ENCODE data around the gene TRIO.

GRCh38 chr5:14509556-14509955 is 366.4 kb downstream of the TRIO start:
- TF ChIP-seq CTCF (IDR thresholded peaks at IDR 0.05), result no peak
- TF ChIP-seq POLR2A (IDR thresholded peaks at IDR 0.05), result no peak
